ENCODE results near the gene CENPP. TPM values are rescaled to one million over a fixed set of nuclear protein-coding genes. Genes with fewer than 3 reads are reported as not detected.

CENPP gene
- 2.0 and 7.5 TPM in 2 replicates for total RNA-seq

GRCh38 chr9:92325269-92325990, at the start of gene CENPP, which contains the start of gene NOL8:
Gene CENPP (plus strand): TSS chr9:92325953.
Gene NOL8 (minus strand): TSS chr9:92325350. CDS start chr9:92324161, 1,189 bp downstream.

GRCh38 chr9:92293452-92294296, 32.1 kb upstream of the CENPP start, which contains the start of gene IARS1:
Gene IARS1 (minus strand): TSS chr9:92293697. CDS start chr9:92289419, 4,278 bp downstream.

GRCh38 chr9:92404042-92404836, 78.5 kb downstream of the CENPP start, which contains the start of gene OGN:
Gene OGN (minus strand): TSS chr9:92404578. CDS start chr9:92403407, 1,171 bp downstream.

GRCh38 chr9:92424340-92424739, 98.6 kb downstream of the CENPP start, which contains the start of gene OMD:
Gene OMD (minus strand): TSS chr9:92424471. CDS start chr9:92417558, 6,913 bp downstream.

GRCh38 chr9:92482329-92482728, 156.6 kb downstream of the CENPP start, which contains the start of gene ASPN:
Gene ASPN (minus strand): TSS chr9:92482506.

GRCh38 chr9:92535940-92536850, 210.4 kb downstream of the CENPP start, which contains the start of gene ECM2:
Gene ECM2 (minus strand): TSS chr9:92535990. CDS start chr9:92522866, 13,124 bp downstream.

Other genes starting within 250 kb of the CENPP start
- 112 and 143 TPM in 2 replicates for gene SPTLC1, start 210.5 kb upstream of the CENPP start, total RNA-seq
- 274 and 314 TPM in 2 replicates for gene IARS1, start 32.3 kb upstream of the CENPP start, total RNA-seq
- 23.8 and 25.1 TPM in 2 replicates for gene NOL8, start 603 bp upstream of the CENPP start, total RNA-seq
- 0.28 TPM in 1 of 2 replicates, not detected in the other for gene OGN, start 78.6 kb downstream of the CENPP start, total RNA-seq
- gene OMD, start 98.5 kb downstream of the CENPP start, total RNA-seq = not detected in 2 replicates
- 1.3 and 7.3 TPM in 2 replicates for gene ASPN, start 156.6 kb downstream of the CENPP start, total RNA-seq
- 2.7 and 22.6 TPM in 2 replicates for gene ECM2, start 210.0 kb downstream of the CENPP start, total RNA-seq

Data from regular cardiac myocyte (primary cell).